HG02623 (cell line): ENCODE measurements around the gene IRF4.
"Not testable (repeated sequence)": the region's sequence is repeated elsewhere in the genome, so short reads cannot be mapped to it uniquely, and the experiment has no call there.

ENCODE experiments used
- ATAC-seq: cut with Tn5 transposase; IDR thresholded peaks from one replicate; pipeline ENCODE4 v1.9.1; 2021; ENCODE audit warnings: moderate library complexity; ENCODE audit not compliant: unreplicated experiment

IRF4 gene

DNA sequence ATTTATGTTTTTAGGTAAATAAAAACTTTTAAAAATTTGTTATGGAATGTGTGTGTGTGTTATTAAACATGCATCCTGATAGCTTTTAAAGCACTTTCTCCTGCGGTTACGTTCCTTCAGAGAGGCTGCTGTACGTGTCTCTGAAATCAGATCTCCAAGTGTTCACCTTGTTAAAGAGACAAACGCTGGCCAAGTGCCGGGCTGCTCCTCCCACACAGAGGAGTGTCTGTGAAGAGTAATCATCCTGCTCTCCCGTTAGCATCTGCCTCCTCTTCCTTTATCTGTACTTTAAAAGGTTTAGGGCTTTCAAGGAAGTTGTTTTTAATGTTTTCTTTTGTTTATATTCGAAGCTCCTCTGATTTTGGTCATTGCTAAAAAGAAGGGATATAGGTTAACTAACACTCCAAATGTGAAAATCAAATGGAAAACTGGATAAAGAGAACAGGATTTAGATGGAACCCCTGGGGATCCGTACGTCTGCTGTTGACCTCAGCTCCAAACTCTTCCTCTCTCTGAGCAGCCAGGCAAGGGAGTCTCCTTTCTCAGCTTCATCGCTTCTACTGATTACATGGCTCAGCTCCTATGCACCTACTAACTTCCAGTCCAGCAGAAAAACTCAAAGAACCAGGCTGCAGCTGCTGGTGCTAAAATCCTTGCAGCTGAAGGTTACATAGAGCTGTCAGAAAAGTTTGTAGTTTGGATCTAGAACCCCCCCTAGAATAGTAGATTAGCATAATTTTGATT lies 20.0 kb downstream of the IRF4 start:
- no peak for ATAC-seq

DNA sequence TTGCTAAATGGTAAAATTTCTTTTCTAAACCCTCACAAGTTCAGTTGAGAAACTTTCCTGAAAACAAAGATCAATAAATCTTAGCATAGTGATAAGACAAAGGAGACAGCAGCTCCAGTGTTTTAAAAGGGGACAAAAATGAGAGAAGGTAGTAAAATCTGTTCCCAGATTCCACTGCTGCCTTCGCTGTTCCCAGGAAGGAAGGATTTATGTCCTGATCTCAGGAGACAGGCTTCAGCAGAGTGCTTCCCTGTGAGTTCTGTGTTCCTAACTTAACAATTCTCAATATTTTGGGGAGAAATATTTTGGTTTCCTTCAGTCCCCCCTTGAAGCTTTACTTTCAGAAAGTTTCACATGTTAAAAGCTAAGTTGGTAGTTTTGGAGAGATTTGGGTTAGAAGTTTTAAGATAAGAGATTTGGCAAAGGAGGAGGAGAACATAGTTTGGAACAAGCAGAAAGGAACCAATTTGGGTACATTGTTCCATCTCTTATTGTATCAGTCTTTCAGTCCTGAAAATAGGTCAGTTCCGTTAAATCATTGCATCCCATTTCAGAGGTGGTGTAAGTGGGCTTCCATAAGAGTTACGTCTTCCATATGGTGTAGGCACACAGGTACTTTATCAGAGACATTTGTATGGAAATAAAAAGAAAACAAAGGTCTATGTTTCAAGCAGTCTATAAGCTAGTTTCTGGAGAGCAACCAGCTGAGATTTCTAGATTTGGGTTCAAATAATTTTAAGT lies 20.8 kb downstream of the IRF4 start:
- no peak for ATAC-seq

DNA sequence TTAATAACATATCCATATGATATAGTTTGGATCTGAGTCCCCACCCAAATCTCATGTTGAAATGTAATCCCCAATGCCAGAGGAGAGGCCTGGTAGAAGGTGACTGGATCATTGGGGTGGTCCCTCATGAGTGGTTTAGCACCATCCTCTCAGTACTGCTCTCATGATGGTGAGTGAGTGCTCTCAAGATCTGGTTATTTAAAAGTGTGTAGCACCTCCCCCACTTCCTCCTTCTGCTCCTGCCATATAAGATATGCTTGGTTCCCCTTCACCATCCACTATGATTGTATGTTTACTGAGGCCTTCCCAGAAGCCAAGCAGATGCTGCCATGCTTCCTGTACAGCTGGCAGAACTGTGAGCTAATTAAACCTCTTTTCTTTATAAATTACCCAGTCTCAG lies 22.9 kb downstream of the IRF4 start:
- no peak for ATAC-seq

DNA sequence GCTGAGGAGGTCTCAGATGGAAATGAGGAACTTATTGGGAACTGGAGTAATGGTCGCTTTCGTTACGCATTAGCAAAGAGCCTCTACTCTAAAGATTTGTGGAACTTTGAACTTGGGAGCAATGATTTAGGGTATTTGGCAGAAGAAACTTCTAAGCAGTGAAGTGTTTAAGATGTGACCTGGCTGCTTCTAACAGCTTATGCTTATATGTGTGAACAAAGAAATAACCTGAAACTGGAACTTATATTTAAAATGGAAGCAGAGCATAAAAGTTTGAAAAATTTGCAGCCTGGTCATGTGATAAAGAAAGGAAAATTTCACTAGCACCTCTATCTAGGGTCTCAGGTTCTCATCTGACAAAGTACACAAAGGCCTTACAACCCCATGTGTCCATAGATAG lies 23.5 kb downstream of the IRF4 start:
- ATAC-seq: no peak

DNA sequence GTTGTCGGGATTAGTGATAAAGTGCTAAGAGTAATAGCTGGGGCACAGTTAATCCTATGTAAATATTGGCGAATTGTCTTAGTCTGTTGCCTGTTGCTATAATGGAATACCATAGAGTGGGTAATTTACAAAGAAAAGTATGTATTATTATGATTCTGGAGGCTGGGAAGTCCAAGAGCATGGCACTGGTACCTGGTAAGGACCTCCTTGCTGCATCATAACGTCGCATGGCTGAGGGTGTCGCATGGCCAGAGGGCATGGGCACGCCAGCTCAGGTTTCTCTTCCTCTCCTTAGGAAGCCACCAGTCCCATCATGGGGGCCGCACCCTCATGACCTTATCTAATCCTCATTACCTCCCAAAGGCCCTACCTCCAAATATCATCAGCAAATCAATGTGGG lies 29.7 kb downstream of the IRF4 start:
- no peak for ATAC-seq

DNA sequence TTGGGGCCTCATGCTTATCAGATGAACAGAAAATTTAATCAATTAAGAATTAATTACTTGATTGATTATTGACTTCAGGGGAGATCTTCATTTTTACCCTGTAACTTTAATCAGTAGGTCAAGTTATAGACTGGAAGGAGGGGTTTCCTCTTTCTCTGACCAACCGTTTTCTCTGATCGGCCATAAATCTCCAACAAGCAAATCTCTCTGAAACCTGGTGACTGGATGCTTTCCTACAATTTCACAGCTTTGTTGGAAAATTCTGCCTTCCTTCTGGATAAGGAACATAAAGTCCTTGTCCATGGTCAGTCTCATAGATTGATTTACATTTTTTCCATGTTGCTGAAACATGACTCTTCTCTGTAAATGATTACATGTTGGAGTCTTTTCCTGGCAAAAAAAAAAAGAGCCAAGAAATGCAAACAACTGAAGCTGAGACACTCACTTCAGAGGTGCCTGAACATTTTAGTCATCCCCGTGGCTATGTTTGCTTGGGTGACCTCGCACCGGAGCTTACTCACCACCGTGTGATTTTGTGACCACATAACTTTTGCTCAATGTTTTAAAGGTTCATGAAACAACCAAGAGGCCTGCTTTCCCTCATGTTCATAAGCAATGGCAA lies 31.0 kb downstream of the IRF4 start:
- ATAC-seq: peak; percentile 55

DNA sequence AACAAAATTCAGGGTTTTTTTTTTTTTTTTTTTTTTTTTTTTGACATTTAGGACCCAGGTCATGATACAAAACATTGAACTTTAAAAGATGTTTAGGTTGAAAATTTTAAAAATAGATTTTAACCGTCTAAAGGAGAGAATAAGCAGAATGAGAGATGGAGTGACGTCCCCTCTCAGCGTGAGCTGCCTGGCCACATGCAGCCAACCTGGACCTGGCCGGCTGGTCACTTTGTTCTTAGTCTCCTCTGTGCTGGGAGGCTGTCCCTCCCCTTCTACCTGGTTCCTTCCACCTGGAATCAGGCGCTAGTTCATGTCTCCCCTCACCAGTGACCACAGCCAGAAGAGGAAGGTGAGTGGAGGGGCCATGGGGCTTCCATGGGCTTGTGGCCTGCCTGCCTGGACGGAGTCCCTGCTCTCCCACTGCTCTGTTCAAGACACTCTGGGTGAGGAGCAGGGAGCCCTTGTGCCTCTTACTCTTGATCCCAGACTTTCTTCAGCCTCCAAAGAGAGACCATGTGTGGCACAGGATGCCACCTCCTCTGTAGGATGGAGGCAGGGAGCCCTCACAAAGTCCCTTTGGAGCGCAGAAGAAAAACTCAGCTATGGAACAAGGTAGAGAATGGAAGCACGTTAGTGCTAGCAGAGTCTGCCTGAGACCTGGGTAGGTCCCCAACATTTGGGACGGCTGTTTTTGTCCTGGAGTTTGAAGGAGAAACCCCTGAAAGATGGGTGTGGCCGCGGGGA lies 31.7 kb downstream of the IRF4 start:
- ATAC-seq: no peak

DNA sequence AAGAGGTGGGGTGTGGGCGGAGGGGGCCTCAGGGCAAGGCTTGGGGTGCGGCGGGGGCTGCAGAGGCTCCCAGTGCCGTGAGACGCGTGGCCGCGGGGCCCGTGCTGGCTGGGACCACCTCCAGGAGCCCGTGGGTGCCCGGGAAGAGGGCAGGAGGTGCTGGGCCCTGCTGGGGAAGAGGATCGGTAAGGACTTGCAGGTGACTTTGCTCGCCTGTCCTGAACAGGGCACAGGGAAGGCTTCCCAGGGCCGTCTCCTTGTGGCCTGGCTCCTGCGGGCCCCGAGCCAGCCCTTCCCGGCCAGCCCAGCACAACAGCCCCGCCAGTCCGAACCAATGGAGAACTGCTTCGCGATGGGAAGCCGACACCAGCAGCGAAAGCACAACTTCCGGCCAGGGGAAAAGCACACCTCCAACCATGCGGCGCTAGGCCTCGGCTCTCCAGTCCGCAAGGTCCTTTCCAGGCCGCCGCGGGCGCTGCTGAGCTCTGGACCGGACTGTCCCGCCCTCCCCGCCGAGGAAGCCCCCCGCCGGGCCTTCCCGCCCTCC lies 32.3 kb downstream of the IRF4 start:
- ATAC-seq: no peak

DNA sequence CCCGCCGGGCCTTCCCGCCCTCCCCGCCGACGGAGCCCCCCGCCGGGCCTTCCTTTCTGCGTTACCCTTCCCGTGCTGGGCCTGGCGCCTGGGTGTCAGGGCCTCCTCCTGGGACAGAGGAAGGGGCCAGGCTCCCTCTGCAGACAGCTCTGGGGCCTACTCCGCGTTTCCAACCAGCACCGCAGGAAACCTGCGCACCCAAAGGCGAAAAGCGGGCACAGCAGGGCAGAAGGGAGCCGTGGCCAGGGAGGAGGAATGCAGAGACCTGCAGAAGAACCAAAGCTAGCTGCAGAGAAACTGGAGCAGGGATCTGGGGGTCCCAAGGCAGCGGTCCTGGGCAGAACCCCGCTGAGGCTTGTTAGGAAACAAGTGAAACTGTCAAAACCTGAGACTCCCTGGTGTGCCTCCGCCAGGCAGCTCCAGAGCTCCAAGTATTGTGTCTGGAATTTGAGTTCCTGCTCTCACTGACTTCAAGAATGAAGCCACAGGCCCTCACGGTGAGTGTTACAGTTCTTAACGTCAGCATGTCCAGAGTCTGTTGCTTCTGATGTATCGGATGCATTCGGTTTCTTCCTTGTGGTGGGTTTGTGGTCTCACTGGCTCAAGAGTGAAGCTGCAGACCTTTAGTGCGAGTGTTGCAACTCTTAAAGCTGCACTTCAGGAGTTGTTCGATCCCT lies 33.3 kb downstream of the IRF4 start:
- ATAC-seq: no peak

DNA sequence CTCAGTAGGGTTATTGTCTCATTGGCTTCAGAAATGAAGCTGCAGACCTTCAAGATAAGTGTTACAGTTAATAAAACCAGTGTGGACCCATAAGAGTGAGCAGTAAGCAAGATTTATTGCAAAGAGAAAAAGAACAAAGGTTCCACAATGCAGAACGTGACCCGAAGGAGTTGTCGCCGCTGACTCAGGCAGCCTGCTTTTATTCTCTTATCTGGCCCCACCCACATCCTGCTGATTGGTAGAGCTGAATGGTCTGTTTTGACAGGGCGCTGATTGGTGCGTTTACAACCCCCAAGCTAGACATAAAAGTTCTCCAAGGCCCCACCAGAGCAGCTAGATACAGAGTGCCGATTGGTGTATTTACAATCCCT lies 33.9 kb downstream of the IRF4 start:
- ATAC-seq: not testable (repeated sequence)

DNA sequence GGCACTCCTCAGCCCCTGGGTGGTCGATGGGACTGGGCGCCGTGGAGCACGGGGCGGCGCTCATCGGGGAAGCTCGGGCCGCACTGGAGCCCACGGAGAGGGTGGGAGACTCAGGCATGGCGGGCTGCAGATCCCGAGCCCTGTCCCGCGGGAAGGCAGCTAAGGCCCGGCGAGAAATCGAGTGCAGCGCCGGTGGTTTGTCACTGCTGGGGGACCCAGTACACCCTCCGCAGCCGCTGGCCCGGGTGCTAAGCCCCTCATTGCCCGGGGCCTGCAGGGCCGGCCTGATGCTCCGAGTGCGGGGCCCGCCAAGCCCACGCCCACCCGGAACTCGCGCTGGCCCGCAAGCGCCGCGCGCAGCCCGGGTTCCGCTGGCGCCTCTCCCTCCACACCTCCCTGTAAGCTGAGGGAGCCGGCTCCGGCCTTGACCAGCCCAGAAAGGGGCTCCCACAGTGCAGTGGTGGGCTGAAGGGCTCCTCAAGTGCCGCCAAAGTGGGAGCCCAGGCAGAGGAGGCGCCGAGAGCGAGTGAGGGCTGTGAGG lies 34.7 kb downstream of the IRF4 start:
- not testable (repeated sequence) for ATAC-seq

DNA sequence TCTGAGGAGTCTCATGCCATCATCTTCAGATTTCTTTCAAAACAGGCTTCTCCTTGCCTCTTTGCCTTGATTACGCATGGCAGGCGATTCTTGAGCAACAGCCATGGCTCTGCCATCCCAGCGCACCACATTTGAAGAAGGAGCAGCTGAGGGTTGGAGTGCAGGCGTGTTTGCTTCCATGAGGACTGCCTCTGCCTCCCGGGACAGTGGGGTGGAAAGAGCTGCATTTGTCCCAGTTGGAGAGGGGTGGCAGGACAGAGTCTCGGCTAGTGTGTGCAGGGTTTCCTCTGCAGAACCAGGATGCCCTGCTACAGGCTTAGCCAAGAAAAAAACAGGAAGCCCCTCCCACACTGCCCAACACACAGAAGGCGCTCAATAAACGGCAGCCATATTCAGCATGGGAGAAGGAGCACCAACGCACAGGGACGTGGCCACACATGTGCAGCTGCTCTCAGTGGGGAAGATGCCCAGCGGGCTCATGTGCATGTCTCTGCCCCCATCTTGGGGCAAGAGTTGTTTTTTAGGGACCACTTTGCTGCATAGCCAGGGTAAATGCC lies 36.6 kb downstream of the IRF4 start:
- ATAC-seq: no peak

DNA sequence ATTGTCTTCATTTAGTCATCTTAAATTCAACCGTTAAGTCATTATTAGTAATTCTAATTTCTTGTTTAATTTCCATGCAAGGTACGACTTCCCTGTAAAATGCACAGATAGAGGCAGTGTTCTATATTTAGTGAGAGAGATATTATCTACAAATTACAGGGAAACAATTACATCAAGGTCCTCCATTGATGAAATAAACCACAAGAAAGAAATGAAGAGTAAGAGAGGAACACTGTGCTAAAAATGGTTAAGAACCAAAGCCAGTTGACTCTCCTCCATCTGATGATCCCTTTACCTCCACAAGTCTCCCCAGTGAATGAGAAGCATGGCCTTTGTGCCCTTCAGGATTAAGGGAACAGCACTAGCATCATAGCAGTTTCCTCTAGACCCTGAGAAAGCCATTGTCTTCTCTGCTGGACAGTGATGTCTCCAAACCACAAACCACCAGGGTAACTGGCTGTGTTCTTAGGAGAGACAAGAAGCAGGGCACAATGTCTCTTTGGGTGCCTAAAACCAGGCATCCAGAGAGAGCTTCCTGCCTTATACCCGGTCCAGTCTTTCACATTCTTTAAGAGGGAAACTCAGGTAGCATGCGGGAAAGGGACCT lies 38.1 kb downstream of the IRF4 start:
- no peak for ATAC-seq

DNA sequence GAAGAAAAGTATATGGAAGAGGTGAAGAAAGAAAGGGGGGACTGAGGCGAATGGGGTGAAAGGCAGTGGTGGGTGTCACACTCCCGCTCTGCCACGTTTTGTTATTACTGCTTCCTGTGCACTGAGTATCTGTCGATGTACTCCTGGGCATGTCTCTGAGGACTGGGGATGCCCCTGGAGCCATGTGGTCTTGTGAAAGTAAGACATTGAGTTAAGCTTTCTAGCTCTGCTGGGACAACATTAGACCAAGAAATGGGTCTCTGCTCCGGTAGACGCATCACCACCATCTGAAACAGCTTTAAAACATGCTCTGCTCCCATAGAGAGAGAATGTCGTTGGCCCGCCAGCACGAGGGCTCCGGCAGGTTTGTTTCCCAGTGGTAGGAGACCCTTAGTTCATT lies 40.0 kb downstream of the IRF4 start:
- no peak for ATAC-seq

DNA sequence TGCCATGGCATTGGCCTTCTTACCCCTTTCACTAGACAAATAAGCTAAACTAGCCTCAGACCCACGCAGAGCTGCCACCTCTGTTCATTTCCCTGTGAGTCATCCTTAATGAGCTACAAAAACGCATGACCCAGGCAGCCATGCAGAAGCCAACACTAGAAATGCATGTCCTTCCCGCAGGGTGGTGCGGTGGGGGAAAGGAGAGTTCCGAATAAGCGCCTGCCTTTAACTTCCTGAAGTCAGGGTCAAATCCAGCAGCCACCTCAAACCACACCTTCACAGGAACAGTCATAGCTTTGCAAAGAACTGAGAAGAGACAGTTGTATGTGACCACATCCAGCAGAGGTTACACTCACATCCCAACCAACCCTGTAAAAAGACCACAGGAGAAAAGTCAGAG lies 40.4 kb downstream of the IRF4 start:
- ATAC-seq: no peak

DNA sequence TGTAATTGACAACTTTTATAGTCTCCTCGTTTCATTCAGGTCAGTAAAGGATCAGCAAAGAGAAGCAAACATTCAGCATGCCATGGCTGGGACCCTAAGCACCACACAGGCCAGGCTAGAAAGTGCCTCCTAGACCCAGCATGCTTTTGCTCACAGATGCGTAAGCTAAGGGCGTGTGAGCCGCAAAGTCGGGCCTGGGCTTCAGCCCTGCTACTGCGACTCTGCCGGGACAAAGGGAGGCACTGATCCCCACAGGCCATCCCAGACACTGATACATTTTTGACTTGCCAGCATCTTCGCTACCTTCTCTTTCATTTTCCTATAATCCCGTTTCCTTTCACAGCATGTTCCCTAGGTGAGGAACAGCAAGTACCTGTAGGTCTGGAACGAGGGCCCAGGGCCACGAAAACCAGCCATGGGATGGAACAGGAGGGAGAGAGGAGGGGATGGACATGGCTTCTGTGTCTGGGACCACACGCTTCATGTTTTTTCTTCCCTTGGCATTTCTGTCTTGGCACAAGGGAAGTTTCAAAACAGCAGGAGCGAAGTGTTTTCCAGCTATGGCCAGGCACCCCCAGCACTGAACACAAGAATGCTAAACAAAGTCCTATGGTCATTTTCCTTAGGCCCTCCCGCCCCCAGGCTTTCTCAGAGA lies 42.6 kb downstream of the IRF4 start:
- no peak for ATAC-seq

DNA sequence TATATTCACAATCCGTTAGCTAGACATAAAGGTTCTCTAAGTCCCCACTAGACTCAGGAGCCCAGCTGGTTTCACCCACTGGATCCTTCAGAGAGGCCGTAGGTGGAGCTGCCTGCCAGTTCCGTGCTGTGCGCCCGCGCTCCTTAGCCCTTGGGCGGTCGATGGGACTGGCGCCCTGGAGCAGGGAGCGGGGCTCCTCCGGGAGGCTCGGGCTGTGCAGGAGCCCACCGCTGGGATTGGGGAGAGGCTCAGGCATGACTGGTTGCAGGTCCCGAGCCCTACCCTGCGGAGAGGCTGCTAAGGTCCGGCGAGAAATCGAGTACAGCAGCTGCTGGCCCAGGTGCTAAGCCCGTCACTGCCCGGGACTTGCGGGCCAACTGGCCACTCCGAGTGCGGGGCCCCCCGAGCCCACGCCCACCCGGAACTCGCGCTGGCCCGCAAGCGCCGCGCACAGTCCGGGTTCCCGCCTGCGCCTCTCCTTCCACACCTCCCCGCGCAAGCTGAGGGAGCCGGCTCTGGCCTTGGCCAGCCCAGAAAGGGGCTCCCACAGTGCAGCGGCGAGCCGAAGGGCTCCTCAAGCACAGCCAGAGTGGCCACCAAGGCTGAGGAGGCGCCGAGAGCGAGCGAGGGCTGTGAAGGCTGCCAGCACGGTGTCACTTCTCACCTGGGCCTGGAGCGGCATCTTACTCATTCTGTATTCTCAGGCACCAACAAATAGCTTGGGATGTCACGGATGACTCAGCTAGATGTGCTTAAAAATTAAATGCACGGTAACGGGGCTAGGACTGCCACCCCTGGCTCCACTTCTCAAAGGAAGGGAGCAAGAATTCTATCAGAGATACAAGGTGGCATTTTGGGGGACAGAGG lies 44.1 kb downstream of the IRF4 start:
- no peak for ATAC-seq
